ENCODE data around the gene C5AR1. TPM values are rescaled to one million over a fixed set of nuclear protein-coding genes. Genes with fewer than 3 reads are reported as not detected.
A peak's percentile ranks its signal among the peaks of the same experiment; 100 is the strongest.

C5AR1 gene
- total and polyA plus RNA-seq, 9 of the 15 experiments (the other 6 are each of a cell fraction or from before 2014, with no cell fraction given), result 0.06 to 1.6 (median 0.28) TPM; not detected in 3

GRCh38 chr19:47344425-47344824 is 34.8 kb downstream of the C5AR1 start:
- Histone ChIP-seq H3K4me2 (ENCODE audit: insufficient read depth, low read length) (no peak overlapping the region), H2AFZ (ENCODE audit: low read depth, low read length) (no peak overlapping the region), H3K9me1 (ENCODE audit: control insufficient read depth, insufficient read depth, low read length) (no peaks in the 10 kb centered on the region), H3K79me2 (ENCODE audit: control insufficient read depth, insufficient read depth, low read length) (peaks cover 4% of the 10 kb centered on the region), H4K20me1 (replicated peaks; ENCODE audit: control insufficient read depth, insufficient read depth, low read length) (no peaks in the 10 kb centered on the region), H3K27ac (ENCODE audit: extremely low read depth, low read depth, low read length) (no peak overlapping the region), H3K36me3 (ENCODE audit: control insufficient read depth, insufficient read depth, low read length) (no peaks in the 10 kb centered on the region), H3K9ac (ENCODE audit: insufficient read depth in 1 of 2, low read depth in 2 of 2, low read length in 2 of 2) (no peak overlapping the region), H3K4me1 (replicated peaks in 1 of 2; ENCODE audit: control insufficient read depth in 2 of 2, insufficient read depth in 2 of 2, low read length in 2 of 2) (peaks cover 11 to 23% of the 10 kb centered on the region in 2 experiments; a peak in 4 of 5 replicates), H3K27me3 (ENCODE audit: control insufficient read depth in 2 of 2, insufficient read depth in 2 of 2, low read length in 2 of 2) (no peaks in the 10 kb centered on the region), H3K9me3 (replicated peaks; ENCODE audit: control insufficient read depth, insufficient read depth, low read depth, low read length) (no peaks in the 10 kb centered on the region), H3K4me3 (no peak overlapping the region)
- ChIA-PET POLR2A (interaction anchor here (0.7 to 3.4 kb wide), 2 partner anchors 9 to 277 kb away, joined by 3 to 15 read pairs; no protein-coding TSS in a partner anchor), CTCF (ENCODE audit: low intra/inter-chr PET ratio) (no interaction called here)
- BruUV-seq (replicated peaks), result no TSS peak
- intact Hi-C loops (cut with micrococcal nuclease) (no loop called here), in situ Hi-C loops (cut with MboI) (no loop called here)
- 75% methylated on average over 1 of the region's 1 CpG for WGBS (ENCODE audit: insufficient coverage, low coverage, missing lambda C conversion rate)
- no peak for FAIRE-seq
- no peak for ATAC-seq
- DNase-seq (ENCODE audit: extremely low read depth in 1 of 4, low spot score in 3 of 4), result no peak
- TF ChIP-seq ADNP (tag; IDR thresholded peaks at IDR 0.05), result peak; percentile 64
- peak; percentile 76 to 85 for TF ChIP-seq KDM1A (IDR thresholded peaks at IDR 0.05)
- peak in 1 of 2 experiments; percentile 84; a peak in 2 of 4 replicates for TF ChIP-seq RCOR1 (IDR thresholded peaks at IDR 0.05; ENCODE audit: borderline replicate concordance in 1 of 2, low read depth in 2 of 2, low read length in 2 of 2)
- TF ChIP-seq JUN (IDR thresholded peaks at IDR 0.05; ENCODE audit: borderline replicate concordance, low read depth, low read length), result no peak
- no peak for TF ChIP-seq JUN (CRISPR knock-in tag; IDR thresholded peaks at IDR 0.05; ENCODE audit: borderline replicate concordance)
- peak; percentile 98 for TF ChIP-seq RBM25 (IDR thresholded peaks at IDR 0.05; ENCODE audit: low read depth, low read length, severe bottlenecking)
- no peak for TF ChIP-seq CHCHD3 (CRISPR knock-in tag; IDR thresholded peaks at IDR 0.05)
- no peak for TF ChIP-seq ZBTB8A (IDR thresholded peaks at IDR 0.05; ENCODE audit: partially characterized antibody)
- peak; percentile 87 for TF ChIP-seq HDAC2 (IDR thresholded peaks at IDR 0.05)
- peak; percentile 43 for TF ChIP-seq GTF3C2 (IDR thresholded peaks at IDR 0.05; ENCODE audit: borderline replicate concordance, extremely low read depth, insufficient read length)
- TF ChIP-seq PTBP1 (IDR thresholded peaks at IDR 0.05; ENCODE audit: low read depth, low read length), result 0 out of 2 replicates have a peak, but pooled peaks have one; percentile 36
- TF ChIP-seq CBX3 (IDR thresholded peaks at IDR 0.05; ENCODE audit: borderline replicate concordance in 1 of 2, low read length in 2 of 2), result 0 out of 3 replicates have a peak, but pooled peaks of 1 of the 2 experiments have one; percentile 29
- no peak for TF ChIP-seq ZBTB17 (CRISPR knock-in tag; IDR thresholded peaks at IDR 0.05)
- TF ChIP-seq ZNF436 (CRISPR knock-in tag; IDR thresholded peaks at IDR 0.05), result peak; percentile 92
- no peak for TF ChIP-seq NFIX (CRISPR knock-in tag; IDR thresholded peaks at IDR 0.05; ENCODE audit: low read depth)
- peak; percentile 84 for TF ChIP-seq SMARCA5 (IDR thresholded peaks at IDR 0.05)
- TF ChIP-seq CBX1 (IDR thresholded peaks at IDR 0.05; ENCODE audit: low read depth), result peak; percentile 71; the same call in 1 of the 2 replicates
- TF ChIP-seq BCOR (IDR thresholded peaks at IDR 0.05), result peak; percentile 98
- peak; percentile 99 for TF ChIP-seq ZFP36 (IDR thresholded peaks at IDR 0.05; ENCODE audit: low read depth, low read length, partially characterized antibody)

Measured in K562 (cell line).